Thymus (tissue), 11 donors: ENCODE measurements around the gene MTG2. TPM values are rescaled to one million over a fixed set of nuclear protein-coding genes. Genes with fewer than 3 reads are reported as not detected.

Source experiments
- DNase-seq, 9 donors: peaks; one replicate each; pipeline ENCODE4 v3.0.0-alpha.2; 2013; ENCODE audit warnings: low spot score in 9 of 9, low read depth in 6 of 9, missing footprints in 1 of 9
- H3K27ac ChIP-seq, 2 donors: one replicate each; pipeline ENCODE4 v1.5.1; 2013; ENCODE audit warnings: control low read depth in 1 of 2, low read depth in 1 of 2, low read length in 1 of 2, mild to moderate bottlenecking in 1 of 2, moderate library complexity in 1 of 2
- H3K27me3 ChIP-seq, 2 donors: one replicate each; pipeline ENCODE4 v1.5.1; 2013; ENCODE audit warnings: low read length in 1 of 2; ENCODE audit not compliant: control insufficient read depth in 2 of 2, insufficient read depth in 1 of 2
- H3K36me3 ChIP-seq, 2 donors: one replicate each; pipeline ENCODE4 v1.5.1; 2013; ENCODE audit warnings: low read length in 1 of 2, mild to moderate bottlenecking in 1 of 2, moderate library complexity in 1 of 2; ENCODE audit not compliant: control insufficient read depth in 2 of 2, insufficient read depth in 2 of 2
- H3K4me1 ChIP-seq, 2 donors: one replicate each; pipeline ENCODE4 v1.5.1; 2013; ENCODE audit warnings: low read length in 2 of 2; ENCODE audit not compliant: control insufficient read depth in 2 of 2, insufficient read depth in 2 of 2
- H3K4me3 ChIP-seq, 2 donors: one replicate each; pipeline ENCODE4 v1.5.1; 2013; ENCODE audit warnings: low read length in 2 of 2, control low read depth in 1 of 2, mild to moderate bottlenecking in 1 of 2
- H3K9me3 ChIP-seq, 2 donors: one replicate each; pipeline ENCODE4 v1.5.1; 2013; ENCODE audit warnings: low read length in 1 of 2, mild to moderate bottlenecking in 1 of 2; ENCODE audit not compliant: control insufficient read depth in 2 of 2, insufficient read depth in 1 of 2
- WGBS: extraction: QIAGEN DNeasy Blood & Tissue Kit; methylation state at CpG from one replicate; pipeline ENCODE4 v1.1.7; 2013; 5-methylcytosine and 5-hydroxymethylcytosine counted together
- polyA plus RNA-seq: library from polyadenylated mRNA; stranded (reverse); fragments of 200-250 nt; gene quantifications from one replicate; pipeline ENCODE4 v1.2.3, GENCODE V29; 2013
- total RNA-seq: library from RNA; stranded (reverse); fragments of 120-200 nt; gene quantifications from one replicate; pipeline ENCODE4 v1.2.4, GENCODE V29; 2013
- donor health status: healthy.

Gene MTG2
- total and polyA plus RNA-seq, 2 donors: 24.8 to 47.2 TPM

GRCh38 chr20:62242176-62242575 is 59.3 kb downstream of the MTG2 start:
- Histone ChIP-seq H3K27me3 (no peaks in the 10 kb centered on the region), H3K9me3 (peaks cover 0 to 1% of the 10 kb centered on the region in 2 donors), H3K27ac (no peak overlapping the region), H3K4me3 (no peak overlapping the region), H3K4me1 (peaks cover 11 to 12% of the 10 kb centered on the region in 2 donors), H3K36me3 (peaks cover 12 to 23% of the 10 kb centered on the region in 2 donors)
- WGBS: 98% methylated on average over 6 of the region's 6 CpGs
- no peak for DNase-seq

GRCh38 chr20:62243106-62243505 is 60.3 kb downstream of the MTG2 start:
- no peak for DNase-seq
- peaks cover 0 to 1% of the 10 kb centered on the region in 2 donors for H3K9me3 ChIP-seq
- no peak overlapping the region for H3K27ac ChIP-seq
- H3K4me1 ChIP-seq: peaks cover 7 to 8% of the 10 kb centered on the region in 2 donors
- H3K36me3 ChIP-seq: peaks cover 12 to 23% of the 10 kb centered on the region in 2 donors
- no peak overlapping the region for H3K4me3 ChIP-seq
- WGBS: 91% methylated on average over 22 of the region's 22 CpGs
- no peaks in the 10 kb centered on the region for H3K27me3 ChIP-seq

GRCh38 chr20:62243906-62244515 is 61.2 kb downstream of the MTG2 start:
- H3K27ac ChIP-seq: no peak overlapping the region
- no peak for DNase-seq
- 93% methylated on average over 21 of the region's 21 CpGs for WGBS
- peaks cover 12 to 23% of the 10 kb centered on the region in 2 donors for H3K36me3 ChIP-seq
- H3K4me3 ChIP-seq: no peak overlapping the region
- peaks cover 6 to 7% of the 10 kb centered on the region in 2 donors for H3K4me1 ChIP-seq
- H3K27me3 ChIP-seq: no peaks in the 10 kb centered on the region
- peaks cover 0 to 1% of the 10 kb centered on the region in 2 donors for H3K9me3 ChIP-seq

GRCh38 chr20:62244644-62245108 is 61.8 kb downstream of the MTG2 start:
- Histone ChIP-seq H3K27me3 (no peaks in the 10 kb centered on the region), H3K4me1 (peaks cover 0 to under 1% of the 10 kb centered on the region in 2 donors), H3K4me3 (no peak overlapping the region), H3K9me3 (no peaks in the 10 kb centered on the region), H3K36me3 (peaks cover 12 to 23% of the 10 kb centered on the region in 2 donors), H3K27ac (no peak overlapping the region)
- WGBS: 69% methylated on average over 17 of the region's 17 CpGs
- no peak for DNase-seq

- 95% methylated on average over 19 of the region's 19 CpGs for WGBS
These were observed 63.1 kb downstream of the MTG2 start for GRCh38 chr20:62245911-62246280.

GRCh38 chr20:62246431-62246830 is 63.6 kb downstream of the MTG2 start:
- no peak for DNase-seq
- Histone ChIP-seq H3K36me3 (peaks cover 12 to 21% of the 10 kb centered on the region in 2 donors), H3K27me3 (no peaks in the 10 kb centered on the region), H3K4me3 (no peak overlapping the region), H3K4me1 (no peaks in the 10 kb centered on the region), H3K27ac (no peak overlapping the region), H3K9me3 (no peaks in the 10 kb centered on the region)
- WGBS: 93% methylated on average over 8 of the region's 8 CpGs

More at GRCh38 chr20:62245911-62246280, 63.1 kb downstream of the MTG2 start:
- Histone ChIP-seq H3K36me3 (peaks cover 12 to 23% of the 10 kb centered on the region in 2 donors), H3K4me3 (no peak overlapping the region), H3K27ac (no peak overlapping the region), H3K4me1 (no peaks in the 10 kb centered on the region), H3K27me3 (no peaks in the 10 kb centered on the region), H3K9me3 (no peaks in the 10 kb centered on the region)
- no peak for DNase-seq

GRCh38 chr20:62246872-62247652 is 64.2 kb downstream of the MTG2 start:
- H3K36me3 ChIP-seq: peaks cover 11 to 18% of the 10 kb centered on the region in 2 donors
- DNase-seq: no peak
- H3K4me3 ChIP-seq: no peak overlapping the region
- H3K27me3 ChIP-seq: no peaks in the 10 kb centered on the region
- 96% methylated on average over 22 of the region's 22 CpGs for WGBS
- no peaks in the 10 kb centered on the region for H3K9me3 ChIP-seq
- H3K27ac ChIP-seq: no peak overlapping the region
- H3K4me1 ChIP-seq: no peaks in the 10 kb centered on the region

GRCh38 chr20:62248890-62249560 is 66.2 kb downstream of the MTG2 start:
- H3K36me3 ChIP-seq: peaks cover 4% of the 10 kb centered on the region in 2 donors
- H3K4me1 ChIP-seq: no peaks in the 10 kb centered on the region
- no peak overlapping the region for H3K4me3 ChIP-seq
- H3K27ac ChIP-seq: no peak overlapping the region
- H3K27me3 ChIP-seq: no peaks in the 10 kb centered on the region
- 86% methylated on average over 6 of the region's 6 CpGs for WGBS
- DNase-seq: no peak
- no peaks in the 10 kb centered on the region for H3K9me3 ChIP-seq
